ENCODE results near the gene ASB11.
"Not testable (repeated sequence)": the region's sequence is repeated elsewhere in the genome, so short reads cannot be mapped to it uniquely, and the experiment has no call there.

ASB11 gene, protein sequence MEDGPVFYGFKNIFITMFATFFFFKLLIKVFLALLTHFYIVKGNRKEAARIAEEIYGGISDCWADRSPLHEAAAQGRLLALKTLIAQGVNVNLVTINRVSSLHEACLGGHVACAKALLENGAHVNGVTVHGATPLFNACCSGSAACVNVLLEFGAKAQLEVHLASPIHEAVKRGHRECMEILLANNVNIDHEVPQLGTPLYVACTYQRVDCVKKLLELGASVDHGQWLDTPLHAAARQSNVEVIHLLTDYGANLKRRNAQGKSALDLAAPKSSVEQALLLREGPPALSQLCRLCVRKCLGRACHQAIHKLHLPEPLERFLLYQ

DNA sequence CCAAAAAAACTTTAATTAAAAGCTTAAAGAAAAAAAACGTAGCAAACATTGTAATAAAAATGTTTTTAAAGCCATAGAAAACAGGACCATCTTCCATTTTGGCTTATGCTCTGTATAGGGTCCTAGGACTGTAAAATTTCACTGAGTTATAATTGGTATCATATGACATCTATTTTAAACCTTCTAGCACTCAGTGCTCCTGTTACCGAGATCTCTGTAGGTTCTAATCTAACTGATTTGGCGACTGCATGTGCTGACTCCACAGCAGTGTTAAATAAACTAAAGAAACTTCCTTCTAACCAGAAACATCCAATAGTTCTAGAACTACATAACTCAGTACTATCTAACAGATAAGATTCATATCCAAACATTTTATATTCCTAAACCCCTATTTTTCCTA is at the start of gene ASB11:
TSS of gene ASB11 (minus strand) at position 132 of the 400 bp plus-strand sequence. CDS start at position 97, 35 bp downstream.
- DNase-seq, result no peak

DNA sequence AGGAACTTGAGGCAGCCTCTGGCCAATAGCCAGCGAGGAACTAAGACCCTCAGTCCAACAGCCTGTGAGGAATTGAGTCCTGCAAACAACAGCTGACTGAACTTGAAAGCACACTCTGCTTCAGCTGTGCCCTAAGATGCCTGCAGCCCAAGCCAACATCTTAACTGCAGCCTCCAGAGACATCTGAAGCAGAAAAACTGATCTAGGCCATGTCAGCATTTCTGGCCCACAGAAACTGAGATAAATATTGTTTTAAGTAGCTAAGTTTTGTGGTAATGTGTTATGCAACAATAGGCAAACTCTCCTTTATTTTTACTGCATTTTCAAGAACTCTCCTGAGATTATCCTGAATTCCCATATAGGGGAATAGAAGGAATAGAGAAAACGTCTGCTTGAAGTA is 44.3 kb upstream of the ASB11 start:
- DNase-seq, result no peak

DNA sequence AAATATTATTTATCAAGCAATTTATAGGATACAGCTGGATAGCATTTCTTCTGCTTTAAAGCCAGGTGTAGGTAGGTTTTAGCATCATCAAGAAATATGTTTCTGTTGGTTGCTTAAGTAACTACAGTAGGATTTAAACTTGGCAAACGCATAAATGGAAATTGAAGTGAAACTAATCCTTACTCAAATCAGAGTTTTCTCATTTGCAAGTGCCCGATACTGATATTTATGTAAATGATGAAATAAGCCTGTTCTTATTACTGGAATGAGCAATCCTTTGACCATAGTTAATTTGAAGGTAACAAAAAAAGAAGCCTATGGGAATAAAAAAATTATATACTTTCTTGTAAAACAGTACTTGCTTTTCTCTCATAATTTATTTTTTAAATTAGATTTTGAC is 43.1 kb upstream of the ASB11 start:
- DNase-seq, result no peak

DNA sequence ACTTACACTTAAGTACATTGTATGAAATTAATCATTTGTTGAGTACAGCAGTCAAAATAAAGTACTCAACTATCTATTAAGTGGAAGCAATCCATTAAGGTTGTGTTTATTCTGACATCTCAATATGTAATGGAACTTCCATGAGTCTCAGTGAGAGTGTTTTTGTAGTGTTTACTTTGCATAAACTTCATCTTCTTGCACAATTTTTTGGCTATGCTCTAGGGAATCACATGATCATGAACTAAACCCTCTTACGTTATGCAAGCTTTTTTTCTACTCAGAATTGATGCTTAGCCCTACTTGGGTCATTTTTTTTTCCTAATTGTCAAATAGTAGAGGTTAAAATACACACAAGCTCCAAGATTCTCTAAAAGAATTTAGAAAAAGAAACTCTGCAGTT is 41.0 kb upstream of the ASB11 start:
- DNase-seq, result no peak

DNA sequence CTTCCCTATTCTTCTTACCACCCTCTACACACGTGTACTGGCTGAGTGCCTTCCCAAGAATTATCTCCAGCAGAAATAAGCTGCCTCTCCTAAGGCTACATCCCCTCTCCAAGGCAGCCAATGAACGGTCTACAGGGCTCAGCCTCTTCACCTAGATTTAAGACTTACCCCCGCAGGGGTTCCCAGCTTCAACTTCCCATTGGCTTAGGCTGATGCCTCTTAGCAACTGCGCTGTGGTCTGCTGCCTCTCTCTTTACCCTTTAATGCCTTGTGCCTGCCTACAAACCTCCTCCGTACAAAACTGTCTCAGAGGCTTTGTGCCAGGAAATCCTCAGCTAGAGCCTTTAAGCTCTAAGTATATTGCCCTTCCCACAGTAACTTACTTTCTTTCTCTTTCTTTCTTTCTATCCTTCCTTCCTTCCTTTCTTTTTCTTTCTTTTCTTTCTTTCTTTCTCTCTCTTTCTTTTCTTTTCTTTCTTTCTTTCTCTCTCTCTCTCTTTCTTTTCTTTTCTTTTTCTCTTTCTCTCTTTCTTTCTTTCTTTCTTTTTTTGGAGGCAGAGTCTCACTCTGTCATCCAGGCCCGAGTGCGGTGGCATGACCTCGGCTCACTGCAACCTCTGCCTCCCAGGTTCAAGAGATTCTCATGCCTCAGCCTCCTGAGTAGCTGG is 35.0 kb upstream of the ASB11 start:
- DNase-seq, result no peak

DNA sequence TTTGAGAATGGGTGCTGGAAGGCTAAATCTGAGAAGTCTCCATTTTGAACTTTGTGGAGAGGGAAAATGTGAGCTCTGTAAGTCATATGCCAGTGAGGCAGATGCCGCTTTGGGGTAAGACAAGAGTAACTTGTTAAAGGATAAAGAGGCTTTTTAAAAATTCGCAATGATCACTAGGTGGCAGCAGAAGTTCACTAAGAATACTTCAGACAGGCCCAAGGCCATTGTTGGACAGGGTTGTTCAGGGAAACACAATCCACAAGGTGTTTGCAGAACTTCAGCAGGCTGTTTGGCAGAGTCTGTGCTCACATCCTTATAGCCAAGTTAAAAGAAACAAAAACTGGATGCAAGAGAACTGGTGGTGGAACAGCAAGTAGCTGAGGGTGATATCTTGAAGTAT is 33.6 kb upstream of the ASB11 start:
- peak; percentile 55 for DNase-seq

DNA sequence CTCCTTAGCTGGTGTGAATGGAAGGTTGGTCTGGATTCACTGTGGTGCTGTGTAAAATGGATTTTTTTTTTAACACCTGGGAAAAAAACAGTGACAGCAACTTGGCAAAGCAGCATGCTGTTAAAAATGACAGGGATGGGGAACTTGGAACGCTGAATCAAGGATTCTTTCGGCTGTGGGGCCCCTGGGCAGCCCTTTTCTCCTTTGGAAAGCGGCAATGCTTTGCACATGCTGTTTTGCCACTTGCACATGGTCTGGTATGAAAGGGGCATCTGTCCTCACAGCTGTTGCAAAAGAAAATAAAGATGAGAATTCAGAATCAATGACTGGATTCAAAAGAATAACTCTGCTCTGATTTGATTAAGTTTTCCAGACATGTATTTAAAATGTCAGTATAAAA is 30.5 kb upstream of the ASB11 start:
- no peak for DNase-seq

DNA sequence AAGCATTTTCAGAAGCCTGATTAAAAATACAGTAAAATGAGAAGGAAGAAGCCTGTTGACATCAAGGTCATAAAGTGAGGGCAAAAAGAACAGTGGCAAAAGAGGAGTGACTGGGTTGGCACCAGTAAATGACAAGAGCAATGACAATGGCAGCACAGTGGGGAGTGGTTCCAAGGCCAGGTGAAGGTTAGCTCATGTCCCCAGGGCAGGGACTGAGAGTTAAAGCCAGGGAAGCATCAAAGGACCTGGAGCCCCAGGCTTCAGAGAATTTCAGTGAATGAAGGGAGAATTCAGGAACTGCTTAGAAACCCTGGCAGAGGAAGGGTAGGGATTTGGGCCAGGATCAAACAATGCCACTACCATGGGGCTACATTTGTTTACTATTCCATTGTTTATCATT is 28.7 kb upstream of the ASB11 start:
- no peak for DNase-seq

DNA sequence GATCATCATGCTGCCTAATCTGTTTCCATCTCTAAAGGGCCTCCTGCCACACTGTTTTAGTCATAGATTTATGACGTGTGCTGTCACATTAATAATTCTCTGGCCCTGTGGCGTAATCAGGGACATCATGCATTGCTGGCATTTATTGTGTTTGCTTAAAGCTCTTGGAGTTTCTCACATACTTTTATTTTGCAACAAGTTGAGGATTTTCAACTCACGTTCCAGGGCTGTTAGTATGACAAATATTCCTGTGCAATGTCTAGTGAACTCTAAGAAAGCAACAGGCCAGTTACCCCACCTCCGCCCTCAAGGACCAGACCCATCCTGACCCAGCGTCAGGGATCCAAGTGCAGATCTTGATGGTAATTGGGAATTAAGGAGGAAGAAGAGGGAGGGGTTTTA is 27.6 kb upstream of the ASB11 start:
- no peak for DNase-seq

DNA sequence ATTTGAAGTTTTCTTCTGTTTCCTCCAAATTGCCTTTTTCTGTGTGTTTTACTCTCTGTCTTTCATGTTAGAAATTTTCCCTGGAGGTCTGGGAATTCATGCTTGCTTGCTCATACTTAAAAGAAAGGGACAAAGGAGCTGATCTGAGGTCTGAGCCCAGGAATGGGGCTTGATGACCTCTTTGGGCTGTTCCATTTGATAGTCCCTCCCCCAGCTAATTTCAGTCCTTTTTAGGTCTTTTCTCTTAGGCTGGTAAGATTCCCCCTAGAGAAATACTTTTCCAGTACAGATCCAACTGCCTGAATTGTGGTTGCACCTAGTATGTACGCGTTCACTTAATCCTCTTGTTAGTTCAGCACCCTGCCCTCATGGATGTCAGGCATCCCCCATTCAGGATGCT is 25.4 kb upstream of the ASB11 start:
- DNase-seq, result no peak

DNA sequence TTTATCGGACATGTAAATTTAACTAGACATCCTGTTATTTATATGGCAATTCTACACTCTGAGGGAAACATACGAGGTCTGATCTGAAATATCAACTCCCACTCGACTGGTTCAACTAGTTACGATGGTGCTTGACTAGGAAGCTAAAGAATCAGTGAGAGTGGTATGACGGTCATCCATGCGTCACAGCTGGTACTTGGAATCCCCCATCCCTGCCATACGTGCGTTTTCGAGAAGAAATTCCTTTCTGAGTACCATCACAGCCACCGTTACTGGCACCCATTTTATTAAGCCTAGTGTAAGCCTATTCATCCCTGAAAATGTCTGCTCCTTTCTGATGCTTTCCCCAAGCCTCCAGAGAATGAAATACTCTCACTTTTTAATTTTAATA is 20.6 kb upstream of the ASB11 start:
- peak; percentile 2 for DNase-seq

DNA sequence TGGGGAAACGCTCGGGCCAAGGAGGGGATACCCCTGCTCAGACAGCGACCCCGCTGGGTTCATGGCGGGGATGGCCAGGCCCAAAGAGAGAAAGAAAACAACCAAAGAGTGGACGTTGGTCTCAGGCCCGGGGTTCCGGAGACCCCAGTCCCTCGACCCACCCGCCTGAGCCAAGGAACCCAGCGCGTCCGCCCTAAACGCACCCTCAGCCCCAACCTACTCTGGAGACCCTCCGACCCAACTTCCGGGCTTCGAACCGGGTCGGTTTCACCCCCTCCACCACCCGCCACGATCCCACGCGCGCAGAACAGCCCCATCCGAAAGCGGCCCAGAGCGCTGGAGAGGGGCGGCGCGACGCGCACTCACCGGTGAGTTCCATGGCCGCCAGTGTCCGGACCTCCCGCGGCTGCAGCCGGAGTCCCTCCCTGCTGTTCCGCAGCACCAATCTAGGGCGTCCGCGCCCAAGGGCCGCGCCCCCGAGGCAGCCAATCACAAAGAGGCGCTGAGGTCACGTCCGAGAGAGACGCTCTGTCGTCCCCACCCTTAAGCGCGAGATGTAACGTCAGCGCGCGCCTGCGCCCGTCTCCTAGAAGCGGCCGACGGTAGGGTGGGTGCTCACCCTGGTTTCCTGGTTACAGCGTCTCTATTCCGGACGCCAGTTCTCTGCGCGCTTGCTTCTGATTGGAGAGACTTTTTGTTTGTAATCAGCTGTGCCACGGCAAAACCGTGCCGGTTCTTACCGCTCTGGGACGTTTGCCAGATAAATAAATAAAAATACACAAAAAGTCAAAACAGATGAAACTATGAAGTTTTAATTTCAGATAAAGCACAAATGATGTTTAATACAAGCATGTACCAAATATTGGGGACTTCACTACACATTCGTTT is 19.9 kb upstream of the ASB11 start, which contains the start of gene PIGA:
TSS of gene PIGA (minus strand) at position 389 of the 888 bp plus-strand sequence. CDS start 3,593 bp downstream, outside the sequence.
- DNase-seq, result peak; percentile 92

DNA sequence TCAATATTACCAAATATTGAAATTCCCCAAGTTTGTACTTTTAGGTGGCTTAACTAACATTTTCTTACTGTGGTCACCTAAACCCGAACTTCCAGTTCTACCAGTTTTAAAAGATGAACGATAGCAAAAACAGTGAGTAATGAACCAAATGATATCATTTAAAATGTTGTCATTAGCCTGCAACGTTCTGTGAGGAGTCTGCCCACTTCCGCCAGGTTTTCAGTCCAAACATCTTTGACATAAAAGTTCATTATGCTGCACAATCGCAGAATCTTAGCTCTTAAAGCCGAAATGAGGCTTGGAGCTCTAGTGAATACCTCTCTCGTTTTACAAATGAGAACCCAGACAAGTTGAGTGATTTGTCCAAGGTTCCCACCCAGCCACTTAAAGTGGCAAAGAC is 19.1 kb upstream of the ASB11 start:
- no peak for DNase-seq

DNA sequence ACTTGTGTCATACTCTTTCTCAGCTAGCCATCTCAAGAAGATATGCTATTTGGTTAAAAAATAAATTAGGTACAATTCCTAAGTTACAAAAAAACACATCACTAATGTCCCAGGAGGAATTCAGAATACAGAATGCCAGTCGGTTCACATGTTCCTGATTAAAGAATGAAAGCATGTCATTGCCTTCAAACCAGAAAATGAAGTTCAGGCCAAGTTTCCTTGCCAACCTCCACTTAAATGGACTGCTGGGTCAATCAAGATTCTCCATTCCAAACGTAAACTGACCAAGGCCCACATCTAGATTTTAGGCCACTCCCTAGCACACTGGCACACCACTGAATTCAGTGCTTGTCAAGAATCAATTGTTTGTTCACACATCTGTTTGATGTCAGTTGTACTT is 13.4 kb upstream of the ASB11 start:
- no peak for DNase-seq

DNA sequence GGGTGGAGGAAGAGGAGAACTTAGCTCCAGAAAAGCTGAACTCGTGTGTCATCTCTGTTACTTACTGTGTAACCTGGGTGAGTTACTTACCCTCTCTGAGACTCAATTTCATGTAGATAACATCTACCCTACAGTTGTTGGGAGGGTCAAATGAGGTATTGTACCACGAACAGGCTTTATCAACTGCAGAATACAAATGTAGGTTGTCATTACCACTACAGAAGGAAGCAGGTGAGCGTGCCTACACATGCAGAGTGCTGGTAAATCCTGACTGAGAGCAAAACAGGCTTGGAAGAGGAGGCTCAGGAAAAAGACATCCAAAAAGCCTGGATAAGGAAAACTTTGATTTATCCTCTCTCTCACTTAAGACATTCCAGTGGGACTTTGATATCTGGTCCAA is 12.7 kb upstream of the ASB11 start:
- DNase-seq, result no peak

DNA sequence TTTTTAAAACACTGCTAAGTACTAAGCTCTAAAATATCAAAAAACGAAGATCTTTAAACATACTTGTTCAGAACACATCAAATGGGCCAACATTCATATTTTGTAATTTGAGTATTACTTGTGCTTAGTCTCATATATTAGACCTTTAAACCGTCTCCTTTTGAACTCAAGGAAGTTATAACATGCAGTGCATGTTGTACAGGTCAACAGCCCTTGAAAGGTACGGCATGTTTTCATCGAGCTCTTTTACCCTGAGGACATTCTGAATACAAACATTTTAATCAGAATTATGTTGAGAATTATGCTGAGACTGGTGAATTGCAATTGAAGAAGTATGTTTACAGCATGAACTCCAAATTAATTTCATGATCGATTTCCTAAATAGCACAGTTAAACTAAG is 7.0 kb upstream of the ASB11 start:
- DNase-seq, result no peak

DNA sequence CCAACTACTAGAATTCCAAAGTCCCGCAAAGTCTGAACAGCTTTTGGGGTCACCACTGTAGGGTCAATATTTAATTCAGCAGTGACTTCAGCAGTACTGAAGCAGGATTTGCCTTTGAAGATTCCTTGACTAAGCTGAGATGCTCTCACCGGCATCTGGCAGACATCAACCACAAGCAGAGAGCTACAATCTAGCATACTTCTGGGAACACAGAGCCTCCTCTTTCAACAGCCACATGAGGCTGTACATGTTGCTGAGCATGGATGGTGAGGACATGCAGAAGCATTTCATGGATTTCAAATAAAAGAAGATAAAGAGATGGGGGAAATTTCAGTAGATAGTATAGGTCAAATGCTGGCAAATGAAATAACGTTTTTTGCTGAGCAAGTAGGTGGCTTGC is 6.6 kb upstream of the ASB11 start:
- no peak for DNase-seq

DNA sequence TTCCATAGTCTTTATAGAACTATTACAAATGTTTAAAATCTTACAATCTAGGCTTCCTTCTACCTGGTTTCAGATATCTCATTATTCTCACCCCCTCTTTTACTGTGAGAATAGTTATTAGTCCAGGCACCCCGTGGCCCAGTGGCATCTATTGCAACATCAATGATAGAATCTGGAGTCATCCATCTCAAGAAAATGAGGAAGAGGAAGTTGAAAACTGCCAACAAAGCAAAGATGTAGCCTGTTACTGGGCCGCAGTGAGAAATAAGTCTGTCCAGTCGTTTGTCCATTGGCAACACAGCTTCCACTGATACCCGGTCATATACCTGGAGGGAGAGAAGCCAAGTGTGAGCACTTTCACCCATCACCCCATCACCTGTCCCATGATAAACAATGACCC is 6.0 kb upstream of the ASB11 start:
- DNase-seq, result no peak

DNA sequence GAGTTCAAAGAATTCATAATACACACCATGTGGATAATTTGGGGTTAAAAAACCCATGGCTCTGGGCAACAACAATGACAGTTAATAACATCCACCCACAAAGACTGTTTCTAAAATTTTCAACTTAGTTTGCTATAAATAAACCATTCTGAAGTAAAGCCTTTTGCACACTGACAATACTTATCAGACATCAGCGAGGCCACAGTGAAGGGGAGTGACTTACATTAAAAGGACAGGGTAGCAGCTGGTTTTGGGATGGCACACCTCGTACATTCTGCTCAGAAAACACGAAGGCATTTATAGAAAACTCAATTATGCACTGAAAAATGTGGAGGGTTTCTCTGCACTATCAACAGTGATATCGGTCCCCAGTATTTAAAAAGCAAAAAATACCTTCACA is 4.9 kb upstream of the ASB11 start:
- DNase-seq, result no peak

DNA sequence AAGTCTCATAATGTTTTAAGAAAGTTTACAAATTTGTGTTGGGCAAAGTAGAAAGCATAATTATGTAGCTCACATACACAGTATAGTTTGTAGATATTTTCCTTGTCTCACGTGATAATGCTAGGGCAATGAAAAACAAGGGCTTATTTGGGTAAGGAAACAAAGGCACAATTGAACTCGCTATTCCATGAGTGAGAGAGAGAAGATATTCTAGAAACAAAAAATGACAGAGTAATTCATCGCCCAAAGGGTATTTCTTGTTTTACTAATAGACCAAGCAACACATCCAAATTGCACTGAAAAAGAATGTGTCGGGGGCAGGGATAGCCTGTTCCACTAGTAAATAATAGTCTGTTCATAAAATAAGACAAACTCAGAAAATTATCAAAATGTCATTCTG is 3.6 kb upstream of the ASB11 start:
- DNase-seq, result no peak

DNA sequence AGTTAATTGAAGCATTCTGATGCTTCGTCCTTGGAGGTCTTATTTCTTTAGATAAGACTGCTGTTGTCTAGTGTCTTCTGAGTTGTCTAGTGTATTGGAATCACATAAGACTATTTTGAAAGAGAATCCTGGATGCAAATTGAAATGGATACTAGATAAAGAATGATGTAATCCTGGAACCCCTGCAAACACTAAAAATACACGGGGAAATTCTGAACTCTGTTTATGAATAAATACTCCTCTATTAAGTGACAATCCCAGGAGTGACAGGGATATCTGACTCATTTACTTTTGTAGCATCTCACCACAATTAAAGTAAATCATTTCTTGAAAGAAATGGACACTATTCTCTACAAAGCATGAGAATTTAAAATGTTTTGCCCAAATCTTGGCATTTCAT is 968 bp downstream of the ASB11 start:
- no peak for DNase-seq

DNA sequence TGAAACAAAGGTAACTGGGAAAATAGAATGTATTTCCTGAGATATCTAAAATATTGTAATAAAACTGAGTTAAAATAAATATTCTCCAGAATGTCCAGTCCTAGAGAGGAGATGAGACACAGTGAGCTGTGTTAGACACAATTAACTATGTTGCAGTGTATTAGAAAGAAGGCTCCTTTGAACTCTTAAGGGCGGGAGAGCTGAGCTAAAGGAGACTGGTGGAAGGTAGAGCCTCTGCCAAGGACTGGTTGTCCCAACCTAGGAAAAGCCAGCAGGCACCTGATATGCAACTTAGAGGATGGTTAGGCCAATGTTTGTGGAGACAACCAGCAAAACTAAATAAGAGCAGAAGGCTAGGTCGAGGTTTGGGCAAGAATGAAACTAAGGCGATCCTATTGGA is 4.3 kb downstream of the ASB11 start:
- DNase-seq, result no peak

DNA sequence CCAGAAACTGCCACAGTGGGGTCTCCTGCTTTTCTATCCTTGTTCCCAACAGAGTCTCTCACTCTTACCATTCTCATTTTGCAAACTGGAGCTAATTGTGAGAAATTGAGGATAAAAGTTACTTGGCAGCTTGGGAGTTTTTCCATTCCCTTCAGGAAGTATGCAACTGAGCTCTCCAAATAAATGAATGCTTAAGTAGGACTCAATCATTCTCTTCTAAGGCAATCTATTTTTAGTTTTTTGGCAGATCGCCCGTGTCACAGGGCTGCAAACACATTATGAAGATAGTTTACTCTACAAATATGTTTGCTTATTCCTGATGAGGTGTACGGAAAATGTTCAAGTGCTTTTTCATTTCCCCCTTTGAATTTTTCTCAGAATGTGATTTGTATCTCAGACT is 5.3 kb downstream of the ASB11 start:
- peak; percentile 46 for DNase-seq

DNA sequence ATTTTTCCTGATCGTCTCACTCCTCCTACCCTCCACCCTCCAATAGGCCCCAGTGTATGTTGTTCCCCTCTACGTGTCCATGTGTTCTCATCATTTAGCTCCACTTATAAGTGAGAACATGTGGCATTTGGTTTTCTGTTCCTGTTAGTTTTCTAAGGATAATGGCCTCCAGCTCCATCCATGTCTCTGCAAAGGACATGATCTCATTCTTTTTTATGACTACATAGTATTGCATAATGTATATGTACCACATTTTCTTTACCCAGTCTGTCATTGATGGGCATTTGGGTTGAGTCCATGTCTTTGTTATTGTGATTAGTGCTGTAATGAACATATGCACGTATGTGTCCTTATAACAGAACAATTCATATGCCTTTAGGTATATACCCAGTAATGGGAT is 9.5 kb downstream of the ASB11 start:
- DNase-seq, result not testable (repeated sequence)

Data from NCI-H774 (cell line).